Calu3 (cell line): ENCODE measurements around the gene TAX1BP3. TPM values are rescaled to one million over a fixed set of nuclear protein-coding genes. Genes with fewer than 3 reads are reported as not detected.

ENCODE experiments used
- BruUV-seq: library from RNA; stranded (reverse); fragments of 400-500 nt; replicated peaks from 2 replicates; lab custom pipeline; 2021; lab: Mats Ljungman, UMichigan
- CTCF ChIA-PET: fragments of 300-600 bp; sonication (Branson Sonifier 250); formaldehyde crosslinking; loops from one replicate; lab custom pipeline; 2022; ENCODE audit warnings: antibody characterized with exemption; lab: Charles Lee
- DNase-seq: peaks from one replicate; pipeline ENCODE4 v3.0.0; 2022
- H3K27ac Mint-ChIP-seq: one replicate; pipeline ENCODE4 v1.8.0; 2022; ENCODE audit warnings: mixed read lengths; ENCODE audit not compliant: unreplicated experiment
- H3K27me3 Mint-ChIP-seq: one replicate; pipeline ENCODE4 v1.8.0; 2022; ENCODE audit warnings: mixed read lengths; ENCODE audit not compliant: unreplicated experiment
- H3K36me3 Mint-ChIP-seq: one replicate; pipeline ENCODE4 v1.8.0; 2022; ENCODE audit warnings: mild to moderate bottlenecking, moderate library complexity, mixed read lengths; ENCODE audit not compliant: insufficient read depth, unreplicated experiment
- H3K4me1 Mint-ChIP-seq: one replicate; pipeline ENCODE4 v1.8.0; 2022; ENCODE audit warnings: mild to moderate bottlenecking, low read depth, mixed read lengths; ENCODE audit not compliant: unreplicated experiment
- H3K4me3 Mint-ChIP-seq: one replicate; pipeline ENCODE4 v1.8.0; 2022; ENCODE audit warnings: mild to moderate bottlenecking, low read depth, moderate library complexity, mixed read lengths; ENCODE audit not compliant: unreplicated experiment
- H3K9me3 Mint-ChIP-seq: one replicate; pipeline ENCODE4 v1.8.0; 2022; ENCODE audit warnings: low read depth, mixed read lengths; ENCODE audit not compliant: unreplicated experiment
- intact Hi-C: fragments of 100-400 bp; cut with micrococcal nuclease; formaldehyde crosslinking; loops from one replicate; pipeline ENCODE4 v1.10.0; 2022; ENCODE audit not compliant: unreplicated experiment
- total RNA-seq: library from RNA; stranded (reverse); gene quantifications from 2 replicates; pipeline ENCODE4 v1.2.3, GENCODE V29; 2022
- TF ChIP-seq, protein P1 (sequence below): fragments of 200-600 bp; IDR thresholded peaks from one replicate; pipeline ENCODE4 v1.8.0; 2022; ENCODE audit warnings: antibody characterized with exemption; ENCODE audit not compliant: unreplicated experiment

The TAX1BP3 gene
- total RNA-seq, 1 experiment from 2014 or later, result 66.1 TPM

DNA sequence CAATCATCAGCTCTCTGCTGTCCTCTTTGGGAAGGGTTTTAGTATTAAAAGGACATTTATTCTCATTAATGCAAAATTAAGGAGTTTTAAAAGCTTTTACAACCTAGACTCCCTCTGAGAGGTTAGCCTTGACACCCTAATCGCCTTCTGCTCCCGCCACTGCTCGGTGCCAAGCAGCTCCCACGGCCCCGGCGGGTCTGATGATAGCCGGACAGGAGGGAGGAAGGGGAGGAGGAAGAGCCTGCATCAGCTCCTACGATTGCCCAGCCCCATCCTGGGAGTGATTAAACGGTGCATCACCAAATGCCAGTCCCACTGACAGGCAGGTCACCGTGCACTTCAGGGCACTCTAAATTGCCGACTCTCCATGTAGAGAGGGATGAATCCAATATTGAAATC, 40.6 kb downstream of the TAX1BP3 start:
- TF ChIP-seq, protein P1, sequence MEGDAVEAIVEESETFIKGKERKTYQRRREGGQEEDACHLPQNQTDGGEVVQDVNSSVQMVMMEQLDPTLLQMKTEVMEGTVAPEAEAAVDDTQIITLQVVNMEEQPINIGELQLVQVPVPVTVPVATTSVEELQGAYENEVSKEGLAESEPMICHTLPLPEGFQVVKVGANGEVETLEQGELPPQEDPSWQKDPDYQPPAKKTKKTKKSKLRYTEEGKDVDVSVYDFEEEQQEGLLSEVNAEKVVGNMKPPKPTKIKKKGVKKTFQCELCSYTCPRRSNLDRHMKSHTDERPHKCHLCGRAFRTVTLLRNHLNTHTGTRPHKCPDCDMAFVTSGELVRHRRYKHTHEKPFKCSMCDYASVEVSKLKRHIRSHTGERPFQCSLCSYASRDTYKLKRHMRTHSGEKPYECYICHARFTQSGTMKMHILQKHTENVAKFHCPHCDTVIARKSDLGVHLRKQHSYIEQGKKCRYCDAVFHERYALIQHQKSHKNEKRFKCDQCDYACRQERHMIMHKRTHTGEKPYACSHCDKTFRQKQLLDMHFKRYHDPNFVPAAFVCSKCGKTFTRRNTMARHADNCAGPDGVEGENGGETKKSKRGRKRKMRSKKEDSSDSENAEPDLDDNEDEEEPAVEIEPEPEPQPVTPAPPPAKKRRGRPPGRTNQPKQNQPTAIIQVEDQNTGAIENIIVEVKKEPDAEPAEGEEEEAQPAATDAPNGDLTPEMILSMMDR, result no peak
- intact Hi-C loops, result no loop called here
- Mint-ChIP-seq H3K4me1 (no peaks in the 10 kb centered on the region), H3K4me3 (no peak overlapping the region), H3K9me3 (no peaks in the 10 kb centered on the region), H3K27ac (no peak overlapping the region), H3K36me3 (no peaks in the 10 kb centered on the region), H3K27me3 (no peaks in the 10 kb centered on the region)
- no TSS peak for BruUV-seq
- CTCF ChIA-PET, result no interaction called here
- no peak for DNase-seq

DNA sequence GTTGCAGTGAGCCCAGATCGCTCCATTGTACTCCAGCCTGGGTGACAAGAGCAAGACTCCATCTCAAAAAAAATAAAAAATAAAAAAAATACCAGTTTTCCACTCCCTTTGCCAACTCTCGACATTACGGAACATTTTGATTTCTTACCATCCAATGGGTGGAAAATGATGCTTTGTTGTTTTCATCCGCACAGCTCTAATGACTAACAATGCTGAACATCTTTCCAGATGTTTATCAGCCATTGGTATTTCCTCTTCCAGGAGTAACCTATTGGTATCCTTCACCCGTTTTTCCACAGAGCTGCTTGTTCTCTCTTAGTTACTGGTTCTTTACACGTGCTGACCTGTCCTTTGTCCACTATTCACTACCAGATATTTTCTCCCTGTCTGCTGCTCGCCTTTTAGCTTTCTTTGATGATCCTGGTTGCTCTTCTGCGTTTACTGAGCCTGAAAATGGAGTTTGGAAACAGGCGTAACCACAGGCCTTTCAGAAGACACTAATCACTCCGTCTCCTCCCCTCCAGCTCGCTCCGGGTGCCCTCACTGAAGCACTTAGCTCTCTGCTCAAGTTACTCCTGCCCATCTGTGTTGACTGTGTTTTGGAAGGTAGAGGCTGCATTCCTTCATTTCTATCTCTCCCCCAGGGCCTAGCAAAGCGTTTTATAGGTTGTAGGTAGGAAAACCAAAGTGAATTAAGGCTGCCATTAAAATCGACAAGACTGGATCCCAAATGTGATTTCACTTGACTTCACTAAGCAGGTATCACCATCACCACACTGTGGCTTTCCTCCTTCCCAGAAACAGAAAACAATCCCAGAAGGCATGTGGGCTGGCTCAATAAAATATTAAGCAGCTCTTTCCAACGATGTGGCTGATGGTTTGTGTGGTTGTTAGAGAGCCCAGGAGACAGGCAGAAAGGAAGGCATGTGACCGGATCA, 41.3 kb downstream of the TAX1BP3 start:
- H3K27me3 Mint-ChIP-seq, result no peaks in the 10 kb centered on the region
- TF ChIP-seq, protein P1, result no peak
- no peaks in the 10 kb centered on the region for H3K9me3 Mint-ChIP-seq
- CTCF ChIA-PET, result no interaction called here
- H3K4me1 Mint-ChIP-seq, result no peaks in the 10 kb centered on the region
- BruUV-seq, result no TSS peak
- intact Hi-C loops, result no loop called here
- no peak overlapping the region for H3K27ac Mint-ChIP-seq
- H3K4me3 Mint-ChIP-seq, result no peak overlapping the region
- no peaks in the 10 kb centered on the region for H3K36me3 Mint-ChIP-seq
- DNase-seq, result no peak

DNA sequence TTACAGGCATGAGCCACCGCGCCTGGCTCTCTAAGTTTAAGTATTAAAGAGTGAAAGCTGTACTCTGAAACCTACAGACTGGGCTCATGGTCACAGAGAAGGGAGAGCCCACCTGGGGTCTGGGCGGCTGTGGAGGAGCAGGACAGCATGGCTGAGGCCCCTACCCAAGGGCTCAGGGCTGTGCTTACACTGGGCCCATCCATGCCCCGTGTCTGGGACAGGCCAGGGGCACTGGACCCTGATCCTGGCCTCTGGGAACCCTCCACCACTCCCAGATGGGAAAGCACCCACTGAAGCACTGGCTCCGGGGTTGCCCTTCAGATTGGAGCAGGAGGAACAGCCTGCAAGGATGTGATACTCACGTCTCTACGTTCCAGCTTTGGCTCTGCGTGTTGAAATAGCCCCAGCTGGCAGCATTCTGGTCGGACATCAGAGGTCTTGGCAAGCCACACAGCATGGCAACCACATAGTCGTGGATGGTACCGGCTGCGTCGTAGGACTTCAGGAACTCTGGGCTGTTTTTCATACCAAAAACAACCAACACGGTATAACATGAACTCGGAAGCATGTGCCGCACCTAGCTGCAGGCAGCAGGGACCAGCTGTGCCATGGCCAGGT, 45.3 kb downstream of the TAX1BP3 start:
- BruUV-seq, result no TSS peak
- peaks cover 14% of the 10 kb centered on the region for H3K36me3 Mint-ChIP-seq
- no peaks in the 10 kb centered on the region for H3K27me3 Mint-ChIP-seq
- H3K4me1 Mint-ChIP-seq, result no peaks in the 10 kb centered on the region
- TF ChIP-seq, protein P1, result no peak
- CTCF ChIA-PET, result interaction anchor here (1.1 kb wide), 1 partner anchor 11 kb away, joined by 6 read pairs; no protein-coding TSS in a partner anchor
- intact Hi-C loops, result no loop called here
- DNase-seq, result no peak
- H3K27ac Mint-ChIP-seq, result no peak overlapping the region
- H3K9me3 Mint-ChIP-seq, result no peaks in the 10 kb centered on the region
- H3K4me3 Mint-ChIP-seq, result no peak overlapping the region

DNA sequence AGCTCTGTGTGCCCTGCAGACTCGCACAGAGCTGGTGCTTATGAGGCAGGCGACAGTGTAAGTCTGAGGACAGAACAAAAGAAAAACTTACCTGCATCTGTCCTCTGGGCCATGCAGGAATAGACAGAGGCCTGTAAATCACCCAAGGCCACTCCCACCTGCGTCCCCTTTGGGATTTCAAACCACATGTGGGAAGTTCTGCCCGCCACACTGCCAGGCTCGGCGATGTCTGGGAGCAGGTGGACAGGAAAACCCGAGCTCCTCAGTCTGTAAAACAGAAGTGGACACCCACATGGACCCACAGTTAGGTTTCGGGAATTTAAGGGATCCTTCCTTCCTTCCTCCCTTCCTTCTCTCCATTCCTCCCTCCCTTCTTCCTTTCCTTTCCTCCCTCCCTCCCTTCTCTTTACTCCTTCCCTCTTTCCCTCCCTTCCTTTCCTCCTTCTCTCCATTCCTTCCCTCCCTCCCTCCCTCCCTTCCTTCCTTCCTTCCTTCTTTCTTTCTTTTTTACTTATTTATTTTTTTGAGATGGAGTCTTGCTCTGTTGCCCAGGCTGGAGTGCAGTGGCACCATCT, 47.1 kb downstream of the TAX1BP3 start:
- TF ChIP-seq, protein P1, result no peak
- no peak overlapping the region for H3K4me3 Mint-ChIP-seq
- CTCF ChIA-PET, result interaction anchor here (0.6 kb wide), 1 partner anchor 38 kb away, joined by 3 read pairs; no protein-coding TSS in a partner anchor
- H3K9me3 Mint-ChIP-seq, result no peaks in the 10 kb centered on the region
- no peak overlapping the region for H3K27ac Mint-ChIP-seq
- no peak for DNase-seq
- no TSS peak for BruUV-seq
- peaks cover 14% of the 10 kb centered on the region for H3K36me3 Mint-ChIP-seq
- no peaks in the 10 kb centered on the region for H3K4me1 Mint-ChIP-seq
- no peaks in the 10 kb centered on the region for H3K27me3 Mint-ChIP-seq
- intact Hi-C loops, result no loop called here
